Left colon (tissue), 2 donors: ENCODE measurements around the gene ANKRD63. TPM values are rescaled to one million over a fixed set of nuclear protein-coding genes. Genes with fewer than 3 reads are reported as not detected.

Source experiments
- ATAC-seq: fragments of 200-7000 bp; cut with Tn5 transposase; one replicate; pipeline ENCODE4 v1.9.1; 2020; ENCODE audit warnings: mild to moderate bottlenecking, moderate library complexity
- DNase-seq, 2 donors: peaks; one replicate each; pipeline ENCODE4 v3.0.0-alpha.2; 2020
- intact Hi-C, 2 donors: fragments of 100-400 bp; cut with DNase I in 1 of 2; cut with micrococcal nuclease in 1 of 2; formaldehyde crosslinking; loops; one replicate each; pipeline versions ENCODE4 v1.11.2 to v1.14.0; 2022; cut with DNase I, micrococcal nuclease
- total RNA-seq, 2 donors: library from RNA; stranded (reverse); fragmentation: NEBNext Ultra II Directional; extraction: Animal tissue kit (Norgen Biotek cat#: 25700); gene quantifications; one replicate each; pipeline ENCODE4 v1.2.1, GENCODE V29; 2021
- donor health status: DM: no; HTN: no; CAD: no.
- donor health status: DM: yes; HTN: yes; CAD: no.

The ANKRD63 gene
- total RNA-seq, 2 donors from 2014 or later, result not detected

GRCh38 chr15:40271685-40272484 lies 11.0 kb downstream of the ANKRD63 start:
- no peak for ATAC-seq
- intact Hi-C loops, result loop anchor here (5.0 kb wide), 2 partner anchors 45 to 55 kb away; no protein-coding TSS in a partner anchor
- DNase-seq, result no peak

DNA sequence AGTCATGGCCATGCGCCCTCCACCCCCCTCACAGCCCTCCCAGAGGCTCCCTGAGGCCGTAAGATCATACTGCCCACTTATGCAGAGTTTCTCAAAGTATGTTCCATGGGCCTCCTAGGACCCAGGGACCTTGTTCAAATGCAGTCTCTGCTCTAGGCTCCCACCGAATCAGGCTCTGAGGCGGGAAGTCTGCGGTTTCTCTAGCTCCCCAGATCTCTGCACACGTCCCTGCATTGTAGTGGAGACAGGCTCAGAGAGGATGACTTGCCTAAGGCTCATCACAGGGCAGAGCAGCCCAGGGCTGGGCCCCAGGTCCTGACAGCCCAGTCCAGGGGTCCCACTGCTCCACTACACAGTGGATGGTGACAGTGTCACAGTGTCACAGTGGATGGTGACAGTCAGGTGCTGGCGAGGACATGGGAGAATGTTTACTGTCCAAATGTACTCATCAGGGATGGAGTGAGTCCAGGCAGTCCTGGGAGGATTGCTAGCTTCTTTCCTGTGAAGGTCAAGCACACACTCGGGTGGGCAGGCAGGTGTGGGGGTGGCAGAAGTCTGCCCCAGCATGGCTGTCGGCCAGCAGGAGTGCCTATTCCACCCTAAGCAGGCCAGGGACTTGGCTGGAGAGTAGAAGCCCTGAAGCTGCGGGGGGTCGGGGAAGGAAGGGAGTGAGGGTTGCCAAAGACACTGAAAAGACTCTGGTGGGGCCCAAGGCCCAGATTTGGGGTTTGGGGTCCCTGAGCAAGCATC lies 12.4 kb downstream of the ANKRD63 start:
- ATAC-seq, result no peak

GRCh38 chr15:40269604-40270003 lies 13.3 kb downstream of the ANKRD63 start:
- intact Hi-C loops, result loop anchor here (5.0 kb wide), 2 partner anchors 42 to 52 kb away; no protein-coding TSS in a partner anchor
- ATAC-seq (no peak), DNase-seq (no peak)

More for the DNA sequence above, 12.4 kb downstream of the ANKRD63 start:
- no peak for DNase-seq
- intact Hi-C loops, result loop anchor here (5.0 kb wide), 2 partner anchors 43 to 53 kb away; no protein-coding TSS in a partner anchor

GRCh38 chr15:40267670-40268069 lies 15.2 kb downstream of the ANKRD63 start:
- ATAC-seq (no peak), DNase-seq (no peak)
- intact Hi-C loops, result no loop called here

DNA sequence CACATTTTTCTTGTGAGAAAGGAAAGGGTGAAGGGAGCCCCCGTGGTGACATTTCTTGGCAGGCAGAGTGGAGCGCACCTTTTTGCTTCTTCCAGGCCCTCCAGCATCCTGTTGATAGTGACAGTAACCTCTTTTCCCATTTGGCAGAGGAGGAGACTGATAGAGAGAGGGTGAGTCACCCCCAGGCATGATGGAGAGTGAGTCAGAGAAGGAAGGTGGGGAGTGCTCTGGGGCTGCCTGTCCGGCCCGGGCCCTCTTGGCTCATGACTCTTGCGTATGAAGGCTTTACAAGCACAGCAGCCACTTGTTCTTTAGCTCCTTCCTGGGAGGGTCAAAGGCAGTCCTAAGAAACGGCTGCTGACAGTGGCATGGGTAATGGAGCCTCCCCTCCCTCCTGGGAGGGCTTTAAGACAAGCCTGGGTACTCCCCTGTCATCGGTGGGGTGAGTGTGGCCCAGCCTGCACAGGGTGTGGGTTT lies 16.0 kb downstream of the ANKRD63 start:
- intact Hi-C loops, result no loop called here
- DNase-seq (no peak), ATAC-seq (peak; percentile 24)

DNA sequence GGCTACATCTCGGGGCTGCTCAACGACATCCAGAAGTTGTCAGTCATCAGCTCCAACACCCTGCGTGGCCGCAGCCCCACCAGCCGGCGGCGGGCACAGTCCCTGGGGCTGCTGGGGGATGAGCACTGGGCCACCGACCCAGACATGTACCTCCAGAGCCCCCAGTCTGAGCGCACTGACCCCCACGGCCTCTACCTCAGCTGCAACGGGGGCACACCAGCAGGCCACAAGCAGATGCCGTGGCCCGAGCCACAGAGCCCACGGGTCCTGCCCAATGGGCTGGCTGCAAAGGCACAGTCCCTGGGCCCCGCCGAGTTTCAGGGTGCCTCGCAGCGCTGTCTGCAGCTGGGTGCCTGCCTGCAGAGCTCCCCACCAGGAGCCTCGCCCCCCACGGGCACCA lies 17.0 kb downstream of the ANKRD63 start:
- intact Hi-C loops, result no loop called here
- no peak for DNase-seq
- ATAC-seq, result no peak

GRCh38 chr15:40265355-40265754 lies 17.5 kb downstream of the ANKRD63 start:
- ATAC-seq (peak; percentile 35), DNase-seq (peak in 1 of 2 donors; percentile 44)
- intact Hi-C loops, result no loop called here

- peak; percentile 62 for ATAC-seq
- intact Hi-C loops, result no loop called here
These were observed 18.3 kb downstream of the ANKRD63 start for GRCh38 chr15:40264321-40265153.

GRCh38 chr15:40263024-40263754 lies 19.7 kb downstream of the ANKRD63 start:
- DNase-seq (no peak), ATAC-seq (peak; percentile 90)
- intact Hi-C loops, result no loop called here

More at GRCh38 chr15:40264321-40265153, 18.3 kb downstream of the ANKRD63 start:
- DNase-seq, result no peak

- no peak for ATAC-seq
- intact Hi-C loops, result no loop called here
- DNase-seq, result no peak
These were observed 23.8 kb downstream of the ANKRD63 start for GRCh38 chr15:40259021-40259420.

- intact Hi-C loops, result no loop called here
- ATAC-seq (no peak), DNase-seq (no peak)
These were observed 24.3 kb downstream of the ANKRD63 start for GRCh38 chr15:40258544-40258943.

DNA sequence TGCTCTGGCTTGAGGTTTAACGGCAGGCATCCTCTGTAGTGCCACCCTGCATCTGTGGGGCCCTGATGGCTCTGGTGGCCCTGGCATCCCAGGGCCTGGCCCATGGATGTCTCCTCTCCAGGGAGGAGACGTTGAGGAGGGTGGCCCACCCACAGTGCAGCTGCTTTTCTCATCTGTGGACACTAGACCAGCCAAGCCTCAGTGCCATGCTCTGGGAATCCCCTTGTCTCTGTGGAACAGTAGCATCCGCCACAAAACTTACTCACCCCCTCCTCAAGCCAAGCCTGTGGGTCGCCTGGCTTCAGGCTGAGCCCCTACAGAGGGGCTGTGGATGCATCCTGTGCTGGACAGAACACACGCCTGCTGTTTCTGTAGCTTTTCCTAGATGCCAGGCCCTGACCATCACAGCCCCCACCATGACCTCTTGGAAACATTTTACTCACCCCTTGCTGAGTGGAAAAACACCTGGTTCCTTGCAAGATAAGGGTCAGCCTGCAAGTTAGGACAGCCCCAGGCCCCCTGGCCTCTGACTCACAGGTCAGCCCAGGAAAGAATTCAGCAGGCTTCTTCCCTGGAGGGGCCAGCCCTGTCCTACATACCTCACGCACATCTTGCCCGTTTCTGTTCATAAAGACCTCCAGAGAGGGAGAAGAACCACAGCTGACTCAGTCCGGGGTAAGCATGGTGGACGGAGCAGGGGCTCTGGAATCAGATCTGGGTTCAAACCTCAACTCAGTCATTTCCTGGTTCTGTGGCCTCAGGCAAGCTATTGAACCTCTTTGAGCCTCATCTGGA lies 25.0 kb downstream of the ANKRD63 start:
- no peak for DNase-seq
- no peak for ATAC-seq
- intact Hi-C loops, result no loop called here

GRCh38 chr15:40256638-40257235 lies 26.1 kb downstream of the ANKRD63 start:
- intact Hi-C loops, result no loop called here
- ATAC-seq, result no peak
- no peak for DNase-seq

DNA sequence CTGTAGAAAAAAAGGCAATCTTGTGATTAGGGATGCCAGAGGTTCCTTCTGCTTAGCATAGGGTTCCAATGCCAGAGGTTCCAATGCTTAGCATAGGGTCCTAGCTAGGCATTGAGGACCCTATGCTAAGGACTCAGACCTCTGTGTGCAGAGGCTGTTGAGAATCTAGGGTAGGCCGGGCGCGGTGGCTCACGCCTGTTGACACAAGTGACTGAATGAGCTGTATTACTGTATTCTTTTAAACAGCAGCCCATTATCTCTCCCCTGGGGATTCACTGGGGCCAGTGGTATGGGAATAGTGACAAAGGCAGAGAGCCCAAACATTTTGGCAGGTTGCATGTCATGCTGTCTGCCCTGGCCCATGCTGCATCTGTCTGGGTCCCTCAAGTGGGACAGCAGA lies 27.8 kb downstream of the ANKRD63 start:
- intact Hi-C loops, result no loop called here
- peak in 1 of 2 donors; percentile 44 for DNase-seq
- peak; percentile 25 for ATAC-seq

- ATAC-seq (no peak), DNase-seq (no peak)
- intact Hi-C loops, result no loop called here
These were observed 28.4 kb downstream of the ANKRD63 start for GRCh38 chr15:40254452-40254851.

DNA sequence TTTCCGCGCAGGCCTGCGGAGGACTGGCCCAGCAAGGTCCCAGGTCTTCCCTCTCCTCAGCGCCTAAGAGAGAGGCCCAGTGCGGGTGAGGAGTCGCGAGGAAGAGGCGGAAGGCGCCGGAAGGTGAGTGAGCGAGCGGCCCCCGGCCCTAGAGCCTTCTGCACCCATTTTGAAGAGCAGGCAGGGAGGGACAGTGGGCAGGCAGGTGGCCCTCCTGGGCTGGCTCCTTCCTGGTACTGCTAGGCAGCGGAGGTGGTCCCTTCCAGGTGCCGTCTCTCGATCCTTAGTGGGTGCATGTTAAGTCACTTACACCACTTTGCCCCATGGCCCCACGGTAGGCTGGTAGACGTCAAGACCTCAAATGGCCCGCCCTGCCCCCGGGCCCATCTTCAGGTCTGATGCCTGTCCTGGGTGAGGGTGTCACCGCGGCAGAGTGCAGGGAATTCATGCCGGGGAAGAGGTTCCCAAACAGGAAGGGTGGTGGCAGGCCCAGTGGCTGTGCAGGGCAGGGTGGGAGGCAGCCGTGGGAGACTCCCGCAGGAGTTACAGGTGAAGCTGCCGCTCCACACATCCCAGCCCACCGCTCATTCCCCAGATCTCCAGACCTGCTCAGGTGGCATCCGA lies 29.6 kb downstream of the ANKRD63 start:
- DNase-seq, result no peak
- intact Hi-C loops, result no loop called here
- no peak for ATAC-seq
